CD8-positive, alpha-beta memory T cell (primary cell): ENCODE measurements around the gene TMEM184C. TPM values are rescaled to one million over a fixed set of nuclear protein-coding genes. Genes with fewer than 3 reads are reported as not detected.

Experiments used
- CTCF ChIA-PET: fragments of 350-600 bp; sonication (Branson Sonifier 250); formaldehyde crosslinking; loops from one replicate; lab custom pipeline; 2021; ENCODE audit warnings: antibody characterized with exemption; lab: Charles Lee
- POLR2A ChIA-PET: fragments of 350-600 bp; sonication (Branson Sonifier 250); formaldehyde crosslinking; loops from one replicate; lab custom pipeline; 2021; ENCODE audit warnings: antibody characterized with exemption; lab: Charles Lee
- DNase-seq, 5 donors: peaks; one replicate each; pipeline versions ENCODE4 v3.0.0 to v3.0.0-alpha.2; 2020 to 2022; ENCODE audit warnings: mixed read lengths in 1 of 5
- H3K27ac ChIP-seq: one replicate; pipeline ENCODE4 v1.7.0; 2013; ENCODE audit warnings: low read depth, mild to moderate bottlenecking, low read length, moderate library complexity
- H3K27me3 ChIP-seq: 2 replicates; pipeline ENCODE4 v1.7.0; 2013; ENCODE audit warnings: low read length, mild to moderate bottlenecking; ENCODE audit not compliant: insufficient read depth, poor library complexity, severe bottlenecking
- H3K36me3 ChIP-seq: 2 replicates; pipeline ENCODE4 v1.7.0; 2013; ENCODE audit warnings: mild to moderate bottlenecking, low read length, moderate library complexity; ENCODE audit not compliant: insufficient read depth
- H3K4me1 ChIP-seq: 2 replicates; pipeline ENCODE4 v1.7.0; 2013; ENCODE audit warnings: mild to moderate bottlenecking, low read length, moderate library complexity; ENCODE audit not compliant: insufficient read depth
- H3K4me3 ChIP-seq: 2 replicates; pipeline ENCODE4 v1.7.0; 2013; ENCODE audit warnings: mild to moderate bottlenecking, low read length
- H3K9me3 ChIP-seq: 2 replicates; pipeline ENCODE4 v1.7.0; 2013; ENCODE audit warnings: mild to moderate bottlenecking, low read length
- H3K27ac Mint-ChIP-seq, 8 donors: one replicate each; pipeline ENCODE4 v1.8.0; 2020 to 2021; ENCODE audit warnings: mixed read lengths in 8 of 8, mild to moderate bottlenecking in 6 of 8, inconsistent platforms in 3 of 8, moderate library complexity in 3 of 8
- H3K27me3 Mint-ChIP-seq, 2 donors: one replicate each; pipeline ENCODE4 v1.8.0; 2020 to 2021; ENCODE audit warnings: mixed read lengths in 2 of 2, mild to moderate bottlenecking in 1 of 2, moderate library complexity in 1 of 2
- H3K36me3 Mint-ChIP-seq, 3 donors: one replicate each; pipeline ENCODE4 v1.8.0; 2020 to 2021; ENCODE audit warnings: mixed read lengths in 3 of 3, inconsistent platforms in 1 of 3, mild to moderate bottlenecking in 1 of 3
- H3K4me1 Mint-ChIP-seq, 3 donors: one replicate each; pipeline ENCODE4 v1.8.0; 2020 to 2021; ENCODE audit warnings: mixed read lengths in 3 of 3, inconsistent platforms in 1 of 3, mild to moderate bottlenecking in 1 of 3
- H3K4me3 Mint-ChIP-seq, 7 donors: one replicate each; pipeline ENCODE4 v1.8.0; 2020 to 2021; ENCODE audit warnings: mixed read lengths in 7 of 7, mild to moderate bottlenecking in 6 of 7, moderate library complexity in 4 of 7, inconsistent platforms in 2 of 7
- H3K9me3 Mint-ChIP-seq, 5 donors: one replicate each; pipeline ENCODE4 v1.8.0; 2020 to 2022; ENCODE audit warnings: mixed read lengths in 5 of 5, mild to moderate bottlenecking in 3 of 5, moderate library complexity in 2 of 5, inconsistent platforms in 1 of 5
- polyA plus RNA-seq: library from polyadenylated mRNA; unstranded; fragments of 300-500 nt; fragmentation: Illumina TruSeq; gene quantifications from one replicate; pipeline ENCODE4 v1.2.3, GENCODE V29; 2021
- total RNA-seq, 2 experiments: library from RNA; stranded (reverse); gene quantifications; one replicate each; pipeline ENCODE4 v1.2.3, GENCODE V29; 2021

The TMEM184C gene
- total and polyA plus RNA-seq, 3 experiments from 2014 or later, result 26.8 to 35.9 (median 31.6) TPM

- peaks cover 0 to 5% (median 4%) of the 10 kb centered on the region in 3 donors for H3K4me1 Mint-ChIP-seq
- H3K27ac Mint-ChIP-seq, result no peak overlapping the region
- DNase-seq, result peak; percentile 36 to 65 (median 47)
- H3K27me3 Mint-ChIP-seq, result peaks cover 0 to under 1% of the 10 kb centered on the region in 2 donors
- ChIA-PET POLR2A (no interaction called here), CTCF (interaction anchor here (0.8 to 4.6 kb wide), 8 partner anchors 16 to 349 kb away, joined by 3 to 89 read pairs (median 4); partner anchors contain the start of genes ARHGAP10 and PRMT9)
- no peaks in the 10 kb centered on the region for H3K9me3 ChIP-seq
- H3K4me1 ChIP-seq, result no peaks in the 10 kb centered on the region
- no peaks in the 10 kb centered on the region for H3K27me3 ChIP-seq
- no peaks in the 10 kb centered on the region for H3K36me3 ChIP-seq
- no peak overlapping the region for H3K4me3 ChIP-seq
- H3K9me3 Mint-ChIP-seq, result no peaks in the 10 kb centered on the region
- H3K36me3 Mint-ChIP-seq, result no peaks in the 10 kb centered on the region
- H3K4me3 Mint-ChIP-seq, result no peak overlapping the region
- H3K27ac ChIP-seq, result no peak overlapping the region
These were observed 90.9 kb downstream of the TMEM184C start for GRCh38 chr4:147707892-147708672.

- H3K36me3 ChIP-seq, result no peaks in the 10 kb centered on the region
- H3K4me1 Mint-ChIP-seq, result peaks cover 0 to 5% (median 4%) of the 10 kb centered on the region in 3 donors
- no peaks in the 10 kb centered on the region for H3K9me3 Mint-ChIP-seq
- no peaks in the 10 kb centered on the region for H3K36me3 Mint-ChIP-seq
- no peaks in the 10 kb centered on the region for H3K9me3 ChIP-seq
- H3K4me1 ChIP-seq, result no peaks in the 10 kb centered on the region
- DNase-seq, result no peak
- peaks cover 0 to 6% of the 10 kb centered on the region in 2 donors for H3K27me3 Mint-ChIP-seq
- no peaks in the 10 kb centered on the region for H3K27me3 ChIP-seq
- H3K27ac Mint-ChIP-seq, result peak overlapping the region in 1 of 8 donors; percentile 79
- CTCF ChIA-PET, result interaction anchor here (2.3 to 4.6 kb wide), 2 partner anchors 26 to 155 kb away, joined by 11 to 89 read pairs; partner anchors contain the start of gene PRMT9
- POLR2A ChIA-PET, result interaction anchor here (0.7 kb wide), 1 partner anchor 626 kb away, joined by 5 read pairs; no protein-coding TSS in a partner anchor
- H3K4me3 ChIP-seq, result no peak overlapping the region
- no peak overlapping the region for H3K4me3 Mint-ChIP-seq
- H3K27ac ChIP-seq, result no peak overlapping the region
These were observed 92.8 kb downstream of the TMEM184C start for GRCh38 chr4:147709999-147710398.

GRCh38 chr4:147714575-147715401, 97.6 kb downstream of the TMEM184C start:
- Histone ChIP-seq H3K27me3 (no peaks in the 10 kb centered on the region), H3K4me3 (no peak overlapping the region), H3K9me3 (no peaks in the 10 kb centered on the region), H3K4me1 (no peaks in the 10 kb centered on the region), H3K36me3 (no peaks in the 10 kb centered on the region), H3K27ac (no peak overlapping the region)
- no peaks in the 10 kb centered on the region for H3K9me3 Mint-ChIP-seq
- no peak for DNase-seq
- peaks cover 1 to 6% of the 10 kb centered on the region in 2 donors for H3K27me3 Mint-ChIP-seq
- H3K4me1 Mint-ChIP-seq, result no peaks in the 10 kb centered on the region
- H3K36me3 Mint-ChIP-seq, result no peaks in the 10 kb centered on the region
- CTCF ChIA-PET, result interaction anchor here (3.7 kb wide), 1 partner anchor 151 kb away, joined by 37 read pairs; no protein-coding TSS in a partner anchor
- no peak overlapping the region for H3K4me3 Mint-ChIP-seq
- POLR2A ChIA-PET, result no interaction called here
- no peak overlapping the region for H3K27ac Mint-ChIP-seq

GRCh38 chr4:147717878-147718277, 100.7 kb downstream of the TMEM184C start:
- Histone ChIP-seq H3K4me3 (no peak overlapping the region), H3K27me3 (no peaks in the 10 kb centered on the region), H3K9me3 (no peaks in the 10 kb centered on the region), H3K27ac (no peak overlapping the region), H3K4me1 (no peaks in the 10 kb centered on the region), H3K36me3 (no peaks in the 10 kb centered on the region)
- Mint-ChIP-seq H3K27ac (no peak overlapping the region), H3K4me3 (no peak overlapping the region), H3K27me3 (peaks cover 1 to 9% of the 10 kb centered on the region in 2 donors), H3K36me3 (no peaks in the 10 kb centered on the region), H3K9me3 (no peaks in the 10 kb centered on the region), H3K4me1 (no peaks in the 10 kb centered on the region)
- no peak for DNase-seq
- CTCF ChIA-PET, result interaction anchor here (1.3 kb wide), 1 partner anchor 15 kb away, joined by 4 read pairs; no protein-coding TSS in a partner anchor
- POLR2A ChIA-PET, result no interaction called here

Other genes with a start within 250 kb of the TMEM184C start
- not detected for gene EDNRA, start 136.3 kb upstream of the TMEM184C start, total RNA-seq
- gene EDNRA, start 136.3 kb upstream of the TMEM184C start, polyA plus RNA-seq, result not detected
- gene PRMT9, start 66.8 kb downstream of the TMEM184C start, total RNA-seq, result 1 to 10 TPM; 5.5 to 6.9 TPM
- gene PRMT9, start 66.8 kb downstream of the TMEM184C start, polyA plus RNA-seq, result 5.9 TPM
- gene ARHGAP10, start 114.7 kb downstream of the TMEM184C start, total RNA-seq, result 1 to 10 TPM; 8.6 to 9.7 TPM
- 14.0 TPM for gene ARHGAP10, start 114.7 kb downstream of the TMEM184C start, polyA plus RNA-seq